Retinal pigment epithelial cell (primary cell): ENCODE measurements around the gene ZSCAN10.
"Not testable (repeated sequence)": the region's sequence is repeated elsewhere in the genome, so short reads cannot be mapped to it uniquely, and the experiment has no call there.

Experiments used
- DNase-seq: peaks from one replicate; pipeline ENCODE4 v3.0.0-alpha.2; 2010; ENCODE audit warnings: low read depth
- H3K4me3 ChIP-seq: 2 replicates; pipeline ENCODE4 v1.5.1; 2011; ENCODE audit warnings: mild to moderate bottlenecking, low read length, control low read depth, moderate library complexity
- CTCF ChIP-seq: conservative IDR thresholded peaks from 2 replicates; pipeline ENCODE4 v1.5.1; 2011; ENCODE audit warnings: low read depth, low read length, control low read depth, inconsistent platforms

ZSCAN10 gene

GRCh38 chr16:3071655-3072054 lies 27.4 kb downstream of the ZSCAN10 start:
- no peak for DNase-seq
- no peak overlapping the region for H3K4me3 ChIP-seq
- TF ChIP-seq CTCF: no peak

- DNase-seq: no peak
- H3K4me3 ChIP-seq: no peak overlapping the region
- TF ChIP-seq CTCF: no peak
Measured at GRCh38 chr16:3070608-3071111, 28.4 kb downstream of the ZSCAN10 start.

- not testable (repeated sequence) for H3K4me3 ChIP-seq, DNase-seq
Measured at GRCh38 chr16:3069146-3069545, 29.9 kb downstream of the ZSCAN10 start.

GRCh38 chr16:3068487-3068886 lies 30.6 kb downstream of the ZSCAN10 start:
- DNase-seq: no peak
- no peak for TF ChIP-seq CTCF
- no peak overlapping the region for H3K4me3 ChIP-seq

- H3K4me3 ChIP-seq: no peak overlapping the region
Measured at GRCh38 chr16:3066440-3066748, 32.7 kb downstream of the ZSCAN10 start.

GRCh38 chr16:3065742-3066439 lies 33.2 kb downstream of the ZSCAN10 start:
- no peak for DNase-seq
- H3K4me3 ChIP-seq: no peak overlapping the region
- no peak for TF ChIP-seq CTCF

More at GRCh38 chr16:3066440-3066748, 32.7 kb downstream of the ZSCAN10 start:
- no peak for DNase-seq
- TF ChIP-seq CTCF: no peak

- no peak for DNase-seq
- H3K4me3 ChIP-seq: no peak within 1 kb of the TSS
- no peak for TF ChIP-seq CTCF
Measured at GRCh38 chr16:3065069-3065741, 33.9 kb downstream of the ZSCAN10 start, which contains the start of gene IL32. Gene IL32, plus strand, starts transcription at chr16:3065640. Its CDS starts 172 bp downstream, at chr16:3065812.
